Measurements from ENCODE around the gene KIF7. TPM values are rescaled to one million over a fixed set of nuclear protein-coding genes. Genes with fewer than 3 reads are reported as not detected.

KIF7 gene
- total RNA-seq, 1 donor from 2014 or later: 4.3 TPM

- no peak overlapping the region for H3K4me3 ChIP-seq
- no peak overlapping the region for H2AFZ ChIP-seq (replicated peaks)
- peaks cover 8% of the 10 kb centered on the region for H4K20me1 ChIP-seq (ENCODE audit: low read depth)
- no peak for DNase-seq (ENCODE audit: low spot score)
- H3K4me1 Mint-ChIP-seq: no peaks in the 10 kb centered on the region
- no peak overlapping the region for H3K27ac Mint-ChIP-seq
- H3K9me3 Mint-ChIP-seq: no peaks in the 10 kb centered on the region
- TF ChIP-seq EZH2 (IDR thresholded peaks at IDR 0.05) (no peak), EZH2phosphoT487 (IDR thresholded peaks at IDR 0.05) (no peak), CTCF (IDR thresholded peaks at IDR 0.05) (no peak)
- H3K27me3 Mint-ChIP-seq (ENCODE audit: insufficient read depth, low read depth): peaks cover 2% of the 10 kb centered on the region
- H3K36me3 ChIP-seq: peaks cover 15% of the 10 kb centered on the region
- no peaks in the 10 kb centered on the region for H3K9me3 ChIP-seq (ENCODE audit: low read depth)
- H3K79me2 ChIP-seq (ENCODE audit: low read depth): no peaks in the 10 kb centered on the region
- H3K9ac ChIP-seq: no peak overlapping the region
- H3K36me3 Mint-ChIP-seq: peaks cover 50% of the 10 kb centered on the region
- H3K4me1 ChIP-seq: no peaks in the 10 kb centered on the region
- H3K27me3 ChIP-seq: no peaks in the 10 kb centered on the region
- H3F3A ChIP-seq (ENCODE audit: low read depth): no peaks in the 10 kb centered on the region
- no peak overlapping the region for H3K27ac ChIP-seq
- no peak overlapping the region for H3K4me3 Mint-ChIP-seq
- no peak overlapping the region for H3K4me2 ChIP-seq
These were observed 33.7 kb downstream of the KIF7 start for GRCh38 chr15:89621547-89621946.

- H3K4me1 ChIP-seq: no peaks in the 10 kb centered on the region
- no peaks in the 10 kb centered on the region for H3F3A ChIP-seq (ENCODE audit: low read depth)
- Mint-ChIP-seq H3K4me1 (no peaks in the 10 kb centered on the region), H3K27me3 (ENCODE audit: insufficient read depth, low read depth) (no peaks in the 10 kb centered on the region), H3K9me3 (peaks cover 16% of the 10 kb centered on the region), H3K4me3 (no peak overlapping the region), H3K36me3 (peaks cover 55% of the 10 kb centered on the region), H3K27ac (no peak overlapping the region)
- H3K4me2 ChIP-seq: no peak overlapping the region
- no peak overlapping the region for H3K4me3 ChIP-seq
- TF ChIP-seq EZH2 (IDR thresholded peaks at IDR 0.05) (no peak), EZH2phosphoT487 (IDR thresholded peaks at IDR 0.05) (no peak), CTCF (IDR thresholded peaks at IDR 0.05) (no peak)
- no peak for DNase-seq (ENCODE audit: low spot score)
- no peaks in the 10 kb centered on the region for H3K27me3 ChIP-seq
- H3K9ac ChIP-seq: no peak overlapping the region
- no peaks in the 10 kb centered on the region for H4K20me1 ChIP-seq (ENCODE audit: low read depth)
- peaks cover 6% of the 10 kb centered on the region for H3K79me2 ChIP-seq (ENCODE audit: low read depth)
- peaks cover 35% of the 10 kb centered on the region for H3K36me3 ChIP-seq
- no peak overlapping the region for H2AFZ ChIP-seq (replicated peaks)
- peaks cover 4% of the 10 kb centered on the region for H3K9me3 ChIP-seq (ENCODE audit: low read depth)
- no peak overlapping the region for H3K27ac ChIP-seq
These were observed 39.0 kb downstream of the KIF7 start for GRCh38 chr15:89616228-89616627.

GRCh38 chr15:89615135-89615534 is 40.1 kb downstream of the KIF7 start:
- no peak for TF ChIP-seq EZH2 (IDR thresholded peaks at IDR 0.05)
- TF ChIP-seq CTCF (IDR thresholded peaks at IDR 0.05): no peak
- TF ChIP-seq EZH2phosphoT487 (IDR thresholded peaks at IDR 0.05): no peak
- Mint-ChIP-seq H3K9me3 (peaks cover 19% of the 10 kb centered on the region), H3K27me3 (ENCODE audit: insufficient read depth, low read depth) (no peaks in the 10 kb centered on the region), H3K27ac (no peak overlapping the region), H3K36me3 (peaks cover 63% of the 10 kb centered on the region), H3K4me1 (no peaks in the 10 kb centered on the region), H3K4me3 (no peak overlapping the region)
- no peak overlapping the region for H3K9ac ChIP-seq
- no peak overlapping the region for H2AFZ ChIP-seq (replicated peaks)
- peaks cover 6% of the 10 kb centered on the region for H3K79me2 ChIP-seq (ENCODE audit: low read depth)
- DNase-seq (ENCODE audit: low spot score): no peak
- H3F3A ChIP-seq (ENCODE audit: low read depth): no peaks in the 10 kb centered on the region
- no peak overlapping the region for H3K4me2 ChIP-seq
- no peaks in the 10 kb centered on the region for H3K4me1 ChIP-seq
- no peaks in the 10 kb centered on the region for H4K20me1 ChIP-seq (ENCODE audit: low read depth)
- H3K36me3 ChIP-seq: peaks cover 41% of the 10 kb centered on the region
- H3K9me3 ChIP-seq (ENCODE audit: low read depth): peaks cover 7% of the 10 kb centered on the region
- H3K27me3 ChIP-seq: no peaks in the 10 kb centered on the region
- H3K4me3 ChIP-seq: no peak overlapping the region
- H3K27ac ChIP-seq: no peak overlapping the region
